Epidermal melanocyte (primary cell): ENCODE results near the gene ERO1A.

ENCODE experiments used
- DNase-seq: peaks from one replicate; pipeline ENCODE4 v3.0.0; 2011; ENCODE audit warnings: low spot score; ENCODE audit not compliant: insufficient read length

The ERO1A gene

GRCh38 chr14:52609445-52610044, 85.8 kb downstream of the ERO1A start:
- no peak for DNase-seq

GRCh38 chr14:52607061-52607460, 88.3 kb downstream of the ERO1A start:
- DNase-seq = no peak

- no peak for DNase-seq
These were observed 93.2 kb downstream of the ERO1A start for GRCh38 chr14:52602131-52602530.

- DNase-seq = no peak
These were observed 95.4 kb downstream of the ERO1A start for GRCh38 chr14:52599974-52600373.

GRCh38 chr14:52598568-52598967, 96.8 kb downstream of the ERO1A start:
- no peak for DNase-seq

GRCh38 chr14:52596861-52597260, 98.5 kb downstream of the ERO1A start:
- DNase-seq = no peak

- no peak for DNase-seq
These were observed 99.0 kb downstream of the ERO1A start for GRCh38 chr14:52596320-52596719.

- no peak for DNase-seq
These were observed 105.0 kb downstream of the ERO1A start for GRCh38 chr14:52590318-52590717.
